Activated CD8-positive, alpha-beta memory T cell treated with anti-CD3 and anti-CD28 coated beads for 48 hours (primary cell): ENCODE data around the gene FNIP1.
"Not testable (repeated sequence)": the region's sequence is repeated elsewhere in the genome, so short reads cannot be mapped to it uniquely, and the experiment has no call there.

ENCODE experiments used
- DNase-seq, 3 experiments: peaks; one replicate each; pipeline ENCODE4 v3.0.0-alpha.2; 2020; ENCODE audit warnings: low read depth in 2 of 3, low spot score in 2 of 3

The FNIP1 gene

DNA sequence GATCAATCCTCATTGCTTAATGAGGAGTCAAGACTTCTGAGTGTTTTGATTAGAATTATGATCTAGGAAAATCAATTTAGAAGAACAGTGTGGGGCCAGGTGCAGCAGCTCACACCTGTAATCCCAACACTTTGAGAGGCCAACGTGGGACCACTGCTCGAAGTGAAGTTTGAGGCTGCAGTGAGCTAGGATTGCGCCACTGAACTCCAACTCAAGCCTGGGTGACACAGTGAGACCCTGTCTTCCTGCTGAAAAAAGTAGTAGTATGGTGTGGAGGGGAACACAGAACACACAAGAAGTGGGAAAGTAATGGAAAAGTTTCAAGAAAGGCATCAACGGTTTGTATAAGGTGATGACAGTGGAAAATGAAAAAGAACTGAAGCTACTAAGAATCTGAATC lies 9.1 kb downstream of the FNIP1 start:
- DNase-seq = no peak

DNA sequence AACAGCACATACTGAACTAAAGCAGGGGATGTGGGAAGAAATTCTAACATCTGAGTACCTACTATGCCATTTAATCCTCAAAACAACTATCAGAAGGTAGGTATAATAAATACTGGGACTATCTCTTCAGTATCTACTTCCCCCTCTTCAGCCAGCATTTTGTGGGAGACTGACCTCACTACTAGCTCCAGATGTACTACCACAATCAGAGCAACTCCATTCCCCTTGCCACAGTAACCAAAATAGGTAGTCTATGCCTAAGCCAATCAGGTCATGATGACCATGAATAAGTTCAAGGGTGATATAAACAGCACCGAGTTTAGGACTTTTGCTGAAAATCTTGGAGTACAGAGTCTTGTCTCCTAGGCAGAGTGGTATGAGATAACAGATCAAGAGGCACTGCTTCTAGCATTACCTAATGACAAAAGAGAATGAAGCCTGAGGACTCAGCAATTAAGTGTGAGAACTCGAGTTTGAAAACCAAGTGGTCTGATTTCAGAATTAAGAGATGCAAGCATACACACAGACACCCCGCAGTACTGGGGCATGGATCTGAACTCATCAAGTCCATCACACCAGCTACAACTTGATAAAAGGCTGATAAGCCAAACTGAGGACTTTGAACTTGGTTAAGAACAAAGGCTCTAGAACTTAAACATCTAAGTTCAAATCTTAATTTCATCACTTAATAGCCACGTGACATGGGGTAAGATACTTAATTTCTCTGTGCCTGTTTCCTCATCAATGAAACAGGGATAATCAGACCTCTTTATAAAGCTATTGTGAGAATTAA lies 9.7 kb downstream of the FNIP1 start:
- no peak for DNase-seq

DNA sequence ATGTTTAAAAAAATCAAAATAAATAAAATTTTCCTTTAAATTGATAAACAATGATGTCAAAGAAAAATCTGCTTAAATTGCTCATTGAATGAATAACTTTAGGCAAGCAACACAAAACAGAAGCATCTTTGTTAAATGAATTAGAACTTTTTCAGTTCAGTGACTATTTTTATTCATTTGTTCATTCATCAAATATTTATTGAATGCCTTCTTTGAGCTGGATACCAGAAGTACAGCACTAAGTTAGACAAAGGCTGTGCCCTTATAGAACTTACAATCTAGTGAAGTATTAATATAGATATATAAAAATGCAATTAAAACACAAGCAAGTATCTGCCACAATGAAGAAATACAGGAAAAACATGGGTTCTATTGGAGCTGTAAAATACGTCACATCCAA lies 10.8 kb downstream of the FNIP1 start:
- DNase-seq = no peak

DNA sequence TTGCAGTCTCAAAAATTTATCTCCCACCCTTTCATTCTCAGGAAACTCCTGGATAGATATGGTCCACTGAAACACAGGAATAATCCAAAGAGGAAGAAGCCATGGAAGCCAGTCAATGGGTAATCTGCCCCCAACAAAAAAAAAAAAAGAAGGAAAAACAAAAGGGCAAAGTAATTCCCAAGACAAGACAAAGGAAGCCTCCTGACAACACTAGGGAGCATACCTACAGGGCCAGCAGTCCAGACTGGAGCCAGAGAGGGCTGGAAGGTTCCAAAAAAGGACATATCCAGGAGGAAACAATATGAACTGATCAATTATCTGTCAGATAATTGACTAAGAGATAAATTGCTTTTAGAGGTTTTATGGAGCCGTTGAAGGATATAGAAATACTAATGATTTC lies 12.9 kb downstream of the FNIP1 start:
- DNase-seq = no peak

DNA sequence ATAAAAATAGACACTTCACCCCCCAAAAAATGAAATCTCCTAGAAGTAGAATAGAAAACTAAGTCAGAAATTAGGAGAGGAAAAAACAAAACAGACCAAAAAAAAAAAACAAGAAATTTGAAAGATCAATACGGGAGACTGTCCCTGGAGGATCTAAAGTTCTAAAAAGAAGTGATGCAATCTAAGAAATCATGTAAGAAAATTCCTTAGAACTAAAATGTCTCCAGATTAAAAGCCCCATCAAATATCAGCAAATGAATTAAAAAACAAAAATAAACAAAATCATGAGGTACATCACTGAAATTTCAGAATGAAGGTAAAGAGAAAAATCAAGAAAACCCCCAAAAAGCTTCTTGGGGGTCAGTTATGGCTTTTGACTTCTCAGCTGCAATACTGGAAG lies 13.5 kb downstream of the FNIP1 start:
- DNase-seq = no peak

DNA sequence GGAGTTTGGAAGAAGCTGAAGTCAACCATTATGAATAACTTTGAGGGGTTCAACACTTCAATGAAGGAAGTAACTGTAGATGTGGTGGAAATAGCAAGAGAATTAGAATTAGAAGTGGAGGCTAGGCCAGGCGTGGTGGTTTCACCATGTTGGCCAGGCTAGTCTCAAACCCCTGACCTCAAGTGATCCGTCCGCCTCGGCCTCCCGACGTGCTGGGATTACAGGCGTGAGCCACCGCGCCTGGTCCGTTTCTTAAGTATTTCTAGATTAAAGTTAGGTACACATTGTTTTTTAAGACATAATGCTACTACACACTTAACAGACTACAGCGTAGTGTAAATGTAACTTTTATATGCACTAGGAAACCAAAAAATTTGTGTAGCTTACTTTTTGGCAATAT lies 14.1 kb downstream of the FNIP1 start:
- DNase-seq = no peak

DNA sequence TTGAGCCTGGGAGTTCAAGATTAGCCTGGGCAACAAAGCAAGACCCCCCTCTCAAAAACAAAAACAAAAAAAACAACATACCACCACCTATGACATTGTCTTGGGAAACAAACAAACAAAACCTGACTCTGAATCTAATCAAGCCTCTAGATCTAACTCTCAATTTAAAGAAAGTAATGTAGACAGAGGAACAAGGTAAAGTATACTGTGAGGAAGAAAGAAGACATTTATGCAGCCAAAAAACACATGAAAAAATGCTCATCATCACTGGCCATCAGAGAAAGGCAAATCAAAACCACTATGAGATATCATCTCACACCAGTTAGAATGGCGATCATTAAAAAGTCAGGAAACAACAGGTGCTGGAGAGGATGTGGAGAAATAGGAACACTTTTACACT lies 18.7 kb downstream of the FNIP1 start:
- not testable (repeated sequence) for DNase-seq

DNA sequence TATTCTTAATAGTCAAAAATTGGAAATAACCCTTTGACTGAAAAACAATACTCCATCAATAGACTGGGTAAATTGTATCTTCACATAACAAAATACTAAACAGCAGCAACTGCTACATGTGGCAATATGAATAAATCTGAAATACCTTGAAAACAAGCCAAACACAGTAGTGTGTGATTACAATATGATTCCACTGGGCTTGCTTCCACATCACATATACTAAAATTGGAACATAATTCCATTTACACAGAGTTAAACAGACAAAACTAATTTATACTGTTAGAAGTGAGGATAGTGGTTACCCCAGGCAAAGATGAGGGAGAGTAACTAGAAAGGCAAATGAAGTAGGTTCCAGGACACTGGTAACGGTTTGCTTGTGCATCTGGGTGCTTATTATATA lies 20.4 kb downstream of the FNIP1 start:
- DNase-seq = no peak

DNA sequence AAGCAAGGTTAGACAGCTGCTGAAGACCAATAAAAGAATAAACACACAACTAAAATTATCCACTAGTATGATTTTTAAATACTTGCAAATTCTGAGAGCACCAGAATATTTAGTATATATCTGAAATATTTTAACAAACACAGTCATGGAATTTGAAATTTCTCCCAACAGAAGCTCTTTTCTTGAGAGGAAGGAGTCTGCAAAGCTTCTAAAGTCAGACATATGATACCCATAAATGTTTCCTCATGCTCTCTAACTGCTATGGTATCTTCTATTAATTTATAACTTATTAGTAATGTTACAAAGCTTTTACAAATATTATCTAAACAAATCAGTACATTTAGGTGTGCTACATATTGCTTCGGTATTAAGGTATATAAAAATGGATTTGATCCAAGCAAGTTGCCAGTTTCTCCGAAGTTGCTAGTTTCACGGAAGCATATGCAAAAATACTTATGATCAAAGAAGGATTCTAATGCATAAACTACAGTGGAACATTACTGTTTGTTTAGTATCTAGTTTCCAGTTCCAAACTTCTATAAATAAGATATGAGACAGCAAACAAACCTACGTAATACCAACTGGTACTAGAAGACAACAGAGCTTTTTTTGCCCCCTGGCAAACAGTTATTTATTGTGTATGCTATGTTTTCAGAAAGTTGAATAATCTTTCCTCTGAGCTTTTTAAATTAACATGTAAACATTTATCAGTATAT lies 22.0 kb downstream of the FNIP1 start:
- no peak for DNase-seq

DNA sequence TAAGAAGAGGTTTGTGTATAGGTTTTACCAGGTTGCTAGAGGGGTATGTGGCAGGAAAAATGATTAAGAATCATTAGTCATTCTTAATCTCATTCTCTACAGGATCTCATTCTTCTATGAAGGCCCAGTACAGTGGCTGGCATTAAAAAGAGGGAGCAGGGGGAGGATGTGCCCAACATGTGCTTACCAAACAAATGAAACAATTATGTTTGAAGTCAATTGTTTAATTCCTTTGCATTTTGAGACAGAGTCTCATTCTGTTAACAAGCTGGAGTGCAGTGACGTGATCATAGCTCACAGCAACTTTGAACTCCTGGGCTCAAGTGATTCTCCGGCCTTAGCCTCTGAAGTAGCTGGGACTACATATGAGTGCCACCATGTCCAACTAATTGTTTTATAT lies 23.0 kb downstream of the FNIP1 start:
- no peak for DNase-seq

DNA sequence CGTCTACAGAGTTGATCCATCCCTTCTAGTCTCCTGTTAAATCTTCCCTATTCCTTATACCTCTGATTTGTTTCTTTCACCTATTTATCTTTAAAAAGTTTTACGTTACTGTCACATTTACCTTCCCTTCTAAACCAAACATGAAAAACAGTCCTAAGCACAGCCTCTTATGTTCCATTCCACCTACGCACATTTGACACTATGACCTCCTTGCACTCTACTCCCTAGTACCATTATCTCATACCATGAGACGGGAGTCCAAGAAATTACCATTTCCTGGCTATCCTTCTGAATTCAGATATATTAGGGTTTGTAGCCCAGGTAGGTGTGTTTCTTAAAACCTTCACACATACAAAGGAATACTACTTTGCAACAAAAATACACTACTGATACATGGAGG lies 25.1 kb downstream of the FNIP1 start:
- DNase-seq = no peak

DNA sequence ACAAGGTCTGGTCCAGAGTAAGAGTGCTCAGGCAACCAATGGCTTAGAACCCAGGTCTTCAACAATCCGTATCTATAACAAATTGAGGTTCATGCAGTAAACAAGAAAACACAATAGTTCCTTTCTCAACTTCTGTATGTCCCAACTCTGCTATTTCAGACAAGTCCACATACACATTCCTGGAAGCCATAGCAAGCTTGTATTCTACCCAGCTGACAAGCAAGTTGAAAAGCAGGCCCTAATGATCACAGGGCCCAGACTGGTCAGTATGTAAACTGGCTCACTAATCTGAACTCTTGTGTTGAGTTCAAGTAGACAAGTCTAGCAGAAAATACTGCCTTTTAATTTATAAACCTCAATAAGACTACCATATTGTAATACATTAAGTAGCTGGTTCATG lies 26.9 kb downstream of the FNIP1 start:
- DNase-seq = no peak

DNA sequence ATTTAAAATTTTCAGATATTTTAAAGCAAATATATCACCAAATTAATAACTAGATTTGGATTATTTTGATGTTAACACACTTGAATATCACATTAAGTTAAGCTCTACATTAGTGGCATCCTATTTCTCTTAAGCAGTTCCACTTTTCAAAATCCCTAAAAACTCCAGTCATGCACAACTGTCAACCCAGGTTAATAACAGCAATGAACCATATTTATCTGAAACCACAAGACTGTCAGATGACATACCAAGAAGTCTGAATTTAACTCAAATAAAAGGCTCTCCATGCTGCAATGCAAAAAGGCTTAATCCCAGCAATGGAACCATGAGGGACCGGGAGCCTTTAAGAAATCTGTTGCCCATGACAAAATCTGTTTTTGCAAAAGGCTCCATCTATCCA lies 27.5 kb downstream of the FNIP1 start:
- DNase-seq = no peak

DNA sequence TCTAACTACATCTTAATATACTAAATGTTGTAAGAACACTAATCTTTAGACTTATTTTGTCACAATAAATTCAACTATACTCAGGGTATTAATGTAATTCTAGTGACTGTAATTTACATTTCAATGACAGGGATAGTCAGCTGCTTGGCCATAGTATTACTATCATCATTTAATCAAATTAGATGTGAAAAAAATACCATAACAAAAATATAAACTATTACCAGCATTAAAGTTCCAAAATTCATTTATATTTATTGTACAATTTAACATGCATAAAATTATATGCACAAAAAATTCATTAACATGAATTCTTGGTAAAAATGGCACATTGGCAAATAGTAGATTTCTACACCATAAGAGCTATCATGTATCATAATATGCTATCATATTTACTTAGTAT lies 28.9 kb downstream of the FNIP1 start:
- DNase-seq = no peak

DNA sequence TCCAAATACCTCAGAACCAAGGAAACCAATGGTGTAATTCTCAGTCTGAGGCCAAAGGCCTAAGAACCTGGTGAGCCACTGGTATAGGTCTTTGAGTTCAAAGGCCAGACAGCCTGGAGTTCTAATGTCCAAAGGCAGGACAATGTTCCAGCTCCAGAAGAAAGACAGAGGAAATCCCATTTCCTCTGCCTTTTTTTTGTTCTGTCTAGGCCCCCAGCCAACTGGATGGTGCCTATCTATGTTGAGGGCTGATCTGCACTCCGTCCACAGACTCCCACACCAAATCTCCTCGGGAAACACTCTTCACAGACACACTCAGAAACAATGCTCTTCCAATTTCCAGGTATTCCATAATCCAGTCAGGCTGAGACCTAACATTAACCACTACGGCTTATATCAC lies 30.1 kb downstream of the FNIP1 start:
- DNase-seq = no peak

DNA sequence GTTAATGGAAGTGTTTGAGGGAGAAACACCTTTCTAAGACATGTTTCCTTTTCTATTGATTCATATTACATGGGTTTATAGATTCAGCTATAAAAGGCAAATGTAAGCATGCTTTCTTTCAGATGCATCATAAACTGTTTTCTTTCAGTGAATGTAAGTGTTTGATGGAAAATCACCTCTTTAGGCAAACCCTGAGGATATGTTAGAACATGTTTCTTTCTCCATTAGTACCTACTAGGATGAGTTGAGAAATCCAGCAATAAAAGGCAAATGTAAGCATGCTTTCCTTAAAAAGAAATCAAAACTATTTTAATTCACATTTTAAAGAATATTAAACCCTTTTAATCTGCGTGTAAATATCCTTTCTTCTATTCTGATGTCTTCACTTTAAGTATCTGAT lies 31.6 kb downstream of the FNIP1 start:
- no peak for DNase-seq

DNA sequence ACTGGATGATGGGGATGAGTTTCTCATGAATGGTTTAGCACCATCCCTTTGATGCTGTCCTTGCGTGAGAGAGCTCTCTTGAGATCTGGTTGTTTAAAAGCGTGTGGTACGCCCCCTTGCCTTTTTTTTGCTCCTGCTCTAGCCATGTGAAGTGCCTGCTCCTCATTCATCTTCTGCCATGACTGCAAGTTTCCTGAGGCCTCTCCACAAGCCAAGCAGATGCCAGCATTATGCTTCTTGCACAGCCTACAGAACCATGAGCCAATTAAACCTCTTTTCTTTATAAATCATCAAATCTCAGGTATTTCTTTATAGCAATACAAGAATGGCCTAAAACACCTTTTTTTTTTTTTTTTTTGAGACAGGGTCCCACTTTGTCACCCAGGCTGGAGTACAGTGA lies 32.8 kb downstream of the FNIP1 start:
- DNase-seq = no peak

DNA sequence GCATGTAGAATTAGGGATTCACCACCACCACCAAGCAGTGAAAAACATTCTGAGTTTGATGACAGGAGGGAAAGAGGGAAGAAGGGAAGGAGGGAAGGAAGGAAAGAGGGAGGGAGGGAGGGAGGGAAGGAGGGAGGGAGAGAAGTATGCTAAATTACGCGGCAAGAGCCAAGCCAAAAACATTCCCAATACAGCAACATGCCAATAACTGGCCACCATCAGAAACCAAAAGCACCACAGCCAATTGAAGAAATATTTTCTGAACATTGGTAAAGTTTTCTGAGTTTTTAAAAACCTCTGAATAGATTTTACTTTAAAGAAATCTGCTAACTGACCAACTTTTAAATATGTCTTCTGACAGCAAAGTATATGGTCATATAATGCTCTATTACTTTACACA lies 36.0 kb downstream of the FNIP1 start:
- no peak for DNase-seq

DNA sequence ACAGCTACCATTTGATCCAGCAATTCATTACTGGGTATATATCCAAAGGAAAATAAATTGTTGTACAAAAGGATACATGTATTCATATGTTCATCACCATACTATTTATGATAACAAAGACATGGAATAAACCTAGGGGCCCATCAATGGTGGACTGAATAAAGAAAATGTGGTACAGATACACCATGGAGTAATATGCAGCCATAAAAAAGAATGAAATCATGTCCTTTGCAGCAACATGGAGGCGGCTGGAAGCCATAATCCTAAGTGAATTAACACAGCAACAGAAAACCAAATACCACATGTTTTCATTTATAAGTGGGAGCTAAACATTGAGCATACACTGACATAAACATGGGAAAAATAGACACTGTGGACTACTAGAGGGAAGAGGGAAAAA lies 37.1 kb downstream of the FNIP1 start:
- no peak for DNase-seq

DNA sequence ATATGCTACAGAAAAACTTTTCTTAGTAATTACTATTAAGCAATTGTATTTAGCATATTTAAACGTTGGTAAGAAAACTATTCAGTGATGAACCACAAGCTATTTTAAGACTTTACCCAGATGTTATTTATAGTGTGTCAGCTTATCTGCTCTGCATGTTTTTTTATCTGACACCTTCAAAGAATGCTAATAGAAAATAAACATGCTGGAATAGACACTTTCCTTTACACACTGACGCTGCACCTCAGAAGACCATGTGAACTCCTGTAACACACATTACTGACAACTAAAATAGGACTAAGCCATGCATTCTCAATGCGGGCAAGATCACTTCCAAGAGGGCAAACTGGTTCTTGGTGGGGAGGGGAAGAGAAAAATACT lies 38.3 kb downstream of the FNIP1 start:
- no peak for DNase-seq

DNA sequence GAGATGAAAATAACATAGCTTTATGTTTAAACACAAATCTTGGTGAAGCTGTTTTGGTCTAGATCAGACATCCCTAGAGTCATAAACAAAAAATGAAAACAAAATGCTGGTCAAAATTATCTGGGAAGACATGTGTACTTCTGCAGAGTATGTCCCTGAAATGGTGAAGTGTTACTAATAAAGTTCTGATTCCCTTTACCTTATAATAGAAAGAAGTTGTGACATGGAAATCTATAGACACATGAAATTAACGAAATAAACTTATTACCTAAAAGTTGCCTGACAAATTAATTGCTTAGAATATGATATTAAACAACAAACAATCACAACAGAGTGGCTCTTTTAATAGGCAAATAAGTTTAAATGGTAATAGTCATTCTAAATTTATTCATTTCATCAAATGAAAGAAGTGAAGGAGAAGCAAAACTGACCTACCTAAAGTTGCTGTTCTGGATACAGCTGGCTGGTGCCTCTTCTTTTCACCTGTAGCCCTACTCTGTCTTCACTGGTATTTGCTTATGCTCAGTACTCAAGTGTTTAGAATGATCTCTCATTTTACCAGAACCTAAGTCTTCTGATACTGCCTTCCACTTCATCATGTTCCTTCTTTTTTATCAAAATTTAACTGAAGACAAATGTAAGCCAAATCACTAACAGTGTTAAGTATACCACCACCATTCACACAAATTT lies 38.8 kb downstream of the FNIP1 start:
- DNase-seq = no peak

DNA sequence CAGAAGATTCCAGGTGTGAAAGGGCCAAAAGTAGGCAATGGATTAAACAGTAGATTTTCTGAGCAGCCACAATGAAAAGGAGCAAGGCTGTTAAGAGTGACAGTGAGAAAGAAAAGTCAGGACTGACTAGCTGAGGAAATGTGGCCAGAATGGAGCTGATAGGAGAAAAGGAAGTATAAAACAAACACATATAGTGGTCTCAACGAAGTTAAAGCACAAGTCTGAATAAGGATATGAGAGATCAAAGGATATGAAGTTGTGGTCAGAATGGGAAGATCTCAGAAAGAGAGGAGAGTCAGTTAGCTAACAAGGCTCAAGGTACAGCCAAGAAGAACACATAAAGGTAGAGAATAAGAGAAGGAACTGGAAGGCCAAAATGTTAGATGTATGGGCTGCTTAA lies 39.9 kb downstream of the FNIP1 start:
- no peak for DNase-seq
